ENCODE measurements around the gene UGDH.

The UGDH gene

DNA sequence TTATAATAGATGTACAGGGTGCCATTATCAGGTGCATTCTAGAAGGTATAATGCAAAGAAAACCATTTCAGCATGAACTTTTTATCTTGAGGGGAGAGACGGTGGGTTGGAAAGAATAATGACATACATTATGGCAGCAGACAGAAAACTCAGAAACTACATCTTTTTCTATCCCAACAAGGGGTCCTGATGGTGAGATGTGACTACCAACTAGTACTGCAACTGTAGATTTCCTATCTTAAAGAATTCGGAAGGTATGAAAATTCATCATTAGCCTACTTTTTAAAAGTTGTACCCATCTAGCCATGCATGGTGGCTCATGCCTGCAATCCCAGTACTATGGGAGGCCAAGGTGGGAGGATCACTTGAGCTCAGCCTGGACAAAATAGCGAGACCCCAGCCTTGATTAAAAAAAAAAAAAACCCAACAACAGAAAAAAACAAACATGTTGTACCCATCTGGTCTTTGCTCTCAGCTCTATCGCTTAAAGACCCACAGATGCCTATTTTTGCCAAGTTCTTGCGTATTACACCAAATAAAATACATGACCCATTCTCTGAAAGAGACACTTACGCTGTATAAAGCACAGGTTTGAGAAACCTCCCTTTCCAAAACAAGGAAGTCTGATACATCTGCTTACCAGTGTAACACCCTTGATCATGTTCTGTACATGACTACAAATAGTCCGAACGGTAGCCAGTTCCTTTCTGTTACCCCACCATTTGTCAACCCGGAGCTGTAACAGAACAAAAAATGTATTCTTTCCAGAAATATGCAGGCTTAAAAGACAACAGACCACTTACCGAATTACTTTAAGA lies 70.1 kb downstream of the UGDH start:
- in situ Hi-C loops (cut with MboI; ENCODE audit: low sequenced_read_pairs) = no loop called here

DNA sequence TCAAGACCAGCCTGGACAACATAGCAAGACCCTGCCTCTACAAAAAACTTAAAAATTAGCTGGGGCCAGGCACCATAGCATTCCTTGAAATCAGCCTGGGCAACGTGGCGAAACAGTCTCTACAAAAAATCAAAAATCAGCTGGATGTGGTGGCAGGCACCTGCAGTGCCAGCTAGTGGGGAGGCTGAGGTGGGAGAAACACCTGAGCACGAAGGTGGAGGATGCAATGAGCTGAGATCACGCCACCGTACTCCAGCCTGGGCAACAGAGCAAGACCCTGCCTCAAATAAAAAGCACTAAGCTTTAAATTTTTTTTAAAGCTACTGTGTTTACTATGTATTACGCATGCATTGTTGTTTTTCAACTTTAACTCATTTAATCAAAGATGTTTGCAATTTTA lies 71.8 kb downstream of the UGDH start:
- in situ Hi-C loops (cut with MboI; ENCODE audit: low sequenced_read_pairs) = no loop called here

DNA sequence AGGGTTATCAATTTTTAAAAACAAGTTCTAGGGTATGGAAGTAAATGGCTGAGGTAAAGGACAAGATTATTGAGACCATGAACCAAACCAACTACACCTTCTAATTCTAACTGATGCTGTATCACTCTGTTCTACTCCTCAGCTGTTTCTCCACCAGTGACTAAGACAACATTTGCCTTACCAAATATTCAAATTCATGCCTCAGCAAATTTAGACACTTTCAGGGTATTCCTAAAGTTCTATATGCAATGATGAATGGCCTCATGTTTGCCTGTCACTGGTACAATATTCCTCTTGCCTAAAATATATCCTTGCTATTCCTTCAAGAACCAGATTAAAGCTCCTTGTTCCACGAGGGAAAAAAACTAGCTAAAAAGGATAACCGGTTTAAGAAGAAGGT lies 73.5 kb downstream of the UGDH start:
- in situ Hi-C loops (cut with MboI; ENCODE audit: low sequenced_read_pairs) = no loop called here

DNA sequence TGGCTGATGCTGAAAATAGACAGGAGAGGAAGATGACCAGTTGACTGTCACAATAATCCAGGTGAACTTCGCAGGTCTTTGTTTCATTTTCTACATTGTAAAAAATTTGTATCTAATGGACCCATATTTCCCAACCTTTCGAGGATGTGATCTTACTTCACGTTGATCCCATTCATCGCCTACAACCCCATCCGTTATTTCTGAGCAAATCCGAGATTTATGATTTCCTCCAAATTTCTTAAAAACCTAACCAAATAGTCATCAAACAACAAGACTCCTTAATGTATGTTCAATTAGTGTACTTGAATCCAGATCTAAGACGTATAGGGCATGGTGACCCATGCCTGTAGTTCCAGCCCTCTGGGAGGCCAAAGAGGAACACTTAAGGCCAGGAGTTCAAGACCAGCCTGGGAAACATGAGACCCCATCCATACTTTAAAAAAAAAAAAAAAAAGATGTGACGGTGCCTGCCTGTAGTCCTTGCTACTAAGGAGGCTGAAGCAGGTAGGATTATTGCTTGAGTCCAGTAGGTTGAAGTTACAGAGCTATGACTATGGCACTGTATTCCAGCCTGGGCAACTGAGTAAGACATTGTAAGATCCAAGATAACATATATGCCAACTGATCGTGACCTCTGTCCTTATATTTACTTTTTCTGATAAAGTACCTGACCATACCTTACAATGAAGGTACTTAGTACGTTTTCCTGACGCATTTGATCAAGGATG lies 74.2 kb downstream of the UGDH start:
- in situ Hi-C loops (cut with MboI; ENCODE audit: low sequenced_read_pairs) = no loop called here

DNA sequence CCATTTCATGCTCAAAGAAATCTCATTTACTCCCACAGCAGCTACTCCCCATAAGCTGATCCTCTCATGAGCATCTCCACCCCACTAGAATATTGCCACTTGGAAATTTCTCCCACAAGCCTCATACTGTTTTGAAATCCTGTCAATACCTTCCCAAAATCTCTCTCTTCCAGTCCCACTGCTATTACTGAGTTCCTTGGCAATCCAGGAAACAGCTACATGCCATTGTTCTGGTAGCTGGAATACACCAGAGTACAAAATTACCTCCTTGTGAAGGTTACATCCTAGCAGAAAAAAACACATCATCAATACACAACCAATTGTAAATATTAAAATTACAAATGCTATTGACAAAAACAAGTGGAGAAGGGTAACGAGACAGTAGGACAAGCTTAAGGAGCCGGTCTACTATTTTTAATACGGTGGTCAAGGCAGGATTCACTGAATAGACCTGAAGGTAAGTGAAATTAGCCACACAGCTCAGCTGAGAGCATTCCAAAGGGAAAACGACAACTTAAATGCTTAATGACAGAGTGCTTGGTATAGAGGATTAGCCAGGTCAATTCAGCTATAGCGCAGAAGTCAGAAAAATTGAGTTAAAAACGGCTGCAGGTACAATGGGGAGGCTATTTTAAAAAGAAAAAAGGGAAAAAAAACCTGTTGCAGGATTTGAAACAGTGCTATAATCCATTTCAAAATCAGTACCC lies 74.9 kb downstream of the UGDH start:
- in situ Hi-C loops (cut with MboI; ENCODE audit: low sequenced_read_pairs) = no loop called here

DNA sequence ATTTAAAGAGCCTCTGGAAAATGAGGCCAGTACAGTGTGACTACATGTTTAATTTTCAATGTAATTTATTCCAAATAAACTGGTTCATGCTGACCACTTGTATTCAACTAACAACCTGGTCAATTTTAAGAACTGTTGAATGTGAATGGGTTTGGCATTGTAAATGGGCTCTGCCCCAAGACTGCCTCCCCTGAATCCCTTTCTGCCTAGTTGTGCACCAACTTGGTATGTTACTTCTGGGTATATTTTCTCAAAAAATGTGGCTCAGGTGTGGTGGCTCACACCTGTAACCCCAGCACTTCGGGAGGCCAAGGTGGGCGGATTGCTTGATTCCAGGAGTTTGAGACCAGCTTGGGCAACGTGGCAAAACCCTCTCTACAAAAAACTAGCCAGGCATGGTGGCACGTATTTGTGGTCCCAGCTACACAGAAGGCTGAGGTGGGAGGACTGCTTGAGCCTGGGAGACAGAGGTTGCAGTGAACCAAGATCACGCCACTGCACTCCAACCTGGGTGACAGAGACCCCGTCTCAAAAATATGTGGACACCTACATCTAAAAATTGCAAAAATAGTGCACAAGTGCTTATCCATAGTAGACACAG lies 75.7 kb downstream of the UGDH start:
- in situ Hi-C loops (cut with MboI; ENCODE audit: low sequenced_read_pairs) = no loop called here

DNA sequence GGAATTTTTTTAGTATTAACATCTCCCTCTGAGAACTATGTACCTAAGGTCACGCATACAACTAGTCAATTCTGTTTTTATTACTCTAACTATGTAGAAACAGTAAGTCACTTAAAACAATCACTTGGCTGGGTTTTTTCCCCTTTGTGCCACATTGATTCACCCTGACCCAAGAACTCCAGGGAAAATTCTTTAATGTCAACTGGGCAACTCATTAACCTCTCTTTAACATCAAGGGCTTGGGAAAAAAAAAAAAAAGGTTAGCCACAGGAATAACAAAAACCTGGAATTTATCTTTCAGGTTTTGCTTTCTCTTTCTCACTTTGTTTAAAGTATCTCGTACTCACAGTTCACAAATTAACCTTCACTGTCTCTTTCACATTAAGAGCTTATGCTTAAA lies 76.6 kb downstream of the UGDH start:
- in situ Hi-C loops (cut with MboI; ENCODE audit: low sequenced_read_pairs) = no loop called here

Data from HL-60/S4 treated with phorbol 12-myristate 13-acetate at 8.2 ng/mL for 4 days and 3 days (cell line).